ENCODE results near the gene TP53I11. TPM values are rescaled to one million over a fixed set of nuclear protein-coding genes. Genes with fewer than 3 reads are reported as not detected.

TP53I11 gene
- total and polyA plus RNA-seq, 2 experiments from 2014 or later, result 23.5 to 43.9 TPM

- H3K4me3 ChIP-seq, result no peak overlapping the region
- H2AFZ ChIP-seq, result no peak overlapping the region
- H3K4me1 ChIP-seq (ENCODE audit: insufficient read depth), result peaks cover 23% of the 10 kb centered on the region
- 0 out of 2 replicates have a peak, but pooled peaks cover 4% of the 10 kb centered on the region for H3F3A ChIP-seq (replicated peaks; ENCODE audit: low read depth)
- TF ChIP-seq JUNB (IDR thresholded peaks at IDR 0.05; ENCODE audit: unreplicated experiment) (no peak), POLR2AphosphoS5 (IDR thresholded peaks at IDR 0.05; ENCODE audit: low read depth) (no peak), REST (IDR thresholded peaks at IDR 0.05; ENCODE audit: unreplicated experiment) (no peak), ZNF462 (CRISPR knock-in tag; IDR thresholded peaks at IDR 0.05) (no peak), CTCF (conservative IDR thresholded peaks at IDR 0.05; ENCODE audit: low read depth in 2 of 2) (no peak), EZH2 (IDR thresholded peaks at IDR 0.05; ENCODE audit: low read depth, unreplicated experiment) (no peak), ZNF114 (CRISPR knock-in tag; IDR thresholded peaks at IDR 0.05) (no peak), ZNF331 (CRISPR knock-in tag; IDR thresholded peaks at IDR 0.05; ENCODE audit: low read depth) (no peak), STAT1 (IDR thresholded peaks at IDR 0.05; ENCODE audit: unreplicated experiment) (no peak), EZH2phosphoT487 (IDR thresholded peaks at IDR 0.05; ENCODE audit: unreplicated experiment) (no peak)
- H4K20me1 ChIP-seq (replicated peaks; ENCODE audit: insufficient read depth), result no peaks in the 10 kb centered on the region
- H3K4me1 Mint-ChIP-seq, result peaks cover 46% of the 10 kb centered on the region
- no peaks in the 10 kb centered on the region for H3K9me2 ChIP-seq (ENCODE audit: insufficient read depth)
- H3K9me3 Mint-ChIP-seq, result no peaks in the 10 kb centered on the region
- H3K36me3 Mint-ChIP-seq (ENCODE audit: low read depth), result no peaks in the 10 kb centered on the region
- H3K27me3 ChIP-seq (ENCODE audit: insufficient read depth), result no peaks in the 10 kb centered on the region
- no peak overlapping the region for H3K27ac ChIP-seq (ENCODE audit: low read depth)
- no peak for ATAC-seq
- no peak overlapping the region for H3K4me3 Mint-ChIP-seq
- H3K79me2 ChIP-seq (replicated peaks; ENCODE audit: insufficient read depth), result no peaks in the 10 kb centered on the region
- peaks cover 18% of the 10 kb centered on the region for H3K27me3 Mint-ChIP-seq (ENCODE audit: insufficient read depth, low read depth, poor library complexity)
- no peaks in the 10 kb centered on the region for H3K36me3 ChIP-seq (ENCODE audit: insufficient read depth)
- DNase-seq (ENCODE audit: low spot score), result no peak
- H3K4me2 ChIP-seq, result no peak overlapping the region
- H3K27ac Mint-ChIP-seq, result no peak overlapping the region
These were observed 44.0 kb downstream of the TP53I11 start for GRCh38 chr11:44906649-44907048.

Measured in GM23338 (cell line).